Activated naive CD4-positive, alpha-beta T cell treated with anti-CD3 and anti-CD28 coated beads for 36 hours (primary cell): ENCODE results near the gene WDR48. TPM values are rescaled to one million over a fixed set of nuclear protein-coding genes. Genes with fewer than 3 reads are reported as not detected.

Source experiments
- CTCF ChIA-PET: fragments of 350-600 bp; sonication (Branson Sonifier 250); formaldehyde crosslinking; loops from one replicate; lab custom pipeline; 2021; ENCODE audit warnings: antibody characterized with exemption; lab: Charles Lee
- DNase-seq: peaks from one replicate; pipeline ENCODE4 v3.0.0-alpha.2; 2020
- H3K27ac Mint-ChIP-seq: one replicate; pipeline ENCODE4 v1.8.0; 2021; ENCODE audit warnings: mild to moderate bottlenecking, mixed read lengths
- H3K27me3 Mint-ChIP-seq: one replicate; pipeline ENCODE4 v1.8.0; 2021; ENCODE audit warnings: low read depth, mixed read lengths
- H3K36me3 Mint-ChIP-seq: one replicate; pipeline ENCODE4 v1.8.0; 2021; ENCODE audit warnings: low read depth, mixed read lengths
- H3K4me1 Mint-ChIP-seq: one replicate; pipeline ENCODE4 v1.8.0; 2021; ENCODE audit warnings: low read depth, mixed read lengths
- H3K4me3 Mint-ChIP-seq: one replicate; pipeline ENCODE4 v1.8.0; 2021; ENCODE audit warnings: mild to moderate bottlenecking, moderate library complexity, mixed read lengths
- H3K9me3 Mint-ChIP-seq: one replicate; pipeline ENCODE4 v1.8.0; 2021; ENCODE audit warnings: mixed read lengths
- intact Hi-C: fragments of 100-400 bp; cut with micrococcal nuclease; formaldehyde crosslinking; loops from one replicate; pipeline ENCODE4 v1.15.1; 2023
- total RNA-seq, 2 experiments: library from RNA; stranded (reverse); gene quantifications; one replicate each; pipeline ENCODE4 v1.2.3, GENCODE V29; 2021

The WDR48 gene
- total RNA-seq: 10 to 100 TPM; 32.3 to 32.9 TPM

GRCh38 chr3:39051649-39052561 lies at the start of gene WDR48, which contains the start of gene SCN11A:
Gene WDR48, plus strand, starts transcription at chr3:39052016. Its CDS starts 10 bp downstream, at chr3:39052026.
Gene SCN11A, minus strand, starts transcription at chr3:39051944. Its CDS starts 101,582 bp downstream, at chr3:38950362.
- no peaks in the 10 kb centered on the region for H3K9me3 Mint-ChIP-seq
- peak within 1 kb of the TSS; percentile 98 for H3K27ac Mint-ChIP-seq
- H3K4me1 Mint-ChIP-seq: peaks cover 50% of the 10 kb centered on the region
- no peaks in the 10 kb centered on the region for H3K27me3 Mint-ChIP-seq
- H3K36me3 Mint-ChIP-seq: no peaks in the 10 kb centered on the region
- peak within 1 kb of the TSS; percentile 96 for H3K4me3 Mint-ChIP-seq
- DNase-seq: peak; percentile 97
- intact Hi-C loops: loop anchor here (1.0 to 2.0 kb wide), 6 partner anchors 55 to 915 kb away; partner anchors contain the start of genes ACAA1, GORASP1, OXSR1 and RPSA
- CTCF ChIA-PET: no interaction called here

- peaks cover 2% of the 10 kb centered on the region for H3K9me3 Mint-ChIP-seq
- H3K4me1 Mint-ChIP-seq: no peaks in the 10 kb centered on the region
- no peak overlapping the region for H3K27ac Mint-ChIP-seq
- no peak for DNase-seq
- no peaks in the 10 kb centered on the region for H3K36me3 Mint-ChIP-seq
- no peak overlapping the region for H3K4me3 Mint-ChIP-seq
- CTCF ChIA-PET: no interaction called here
- intact Hi-C loops: no loop called here
- H3K27me3 Mint-ChIP-seq: peaks cover 3% of the 10 kb centered on the region
Observed at GRCh38 chr3:39005295-39005694, 46.5 kb upstream of the WDR48 start.

- CTCF ChIA-PET: interaction anchor here (0.9 kb wide), 1 partner anchor 196 kb away, joined by 4 read pairs; the partner anchor contains the start of gene SCN10A
Observed at GRCh38 chr3:39011191-39011736, 40.6 kb upstream of the WDR48 start.

GRCh38 chr3:39013289-39013688 lies 38.5 kb upstream of the WDR48 start:
- Mint-ChIP-seq H3K4me3 (no peak overlapping the region), H3K36me3 (no peaks in the 10 kb centered on the region), H3K27ac (no peak overlapping the region), H3K9me3 (peaks cover 2% of the 10 kb centered on the region), H3K4me1 (no peaks in the 10 kb centered on the region), H3K27me3 (peaks cover 4% of the 10 kb centered on the region)
- intact Hi-C loops: no loop called here
- CTCF ChIA-PET: interaction anchor here (1.1 kb wide), 1 partner anchor 14 kb away, joined by 4 read pairs; no protein-coding TSS in a partner anchor
- no peak for DNase-seq

More at GRCh38 chr3:39011191-39011736, 40.6 kb upstream of the WDR48 start:
- H3K27me3 Mint-ChIP-seq: peaks cover 3% of the 10 kb centered on the region
- no peaks in the 10 kb centered on the region for H3K4me1 Mint-ChIP-seq
- no peaks in the 10 kb centered on the region for H3K36me3 Mint-ChIP-seq
- DNase-seq: no peak
- H3K4me3 Mint-ChIP-seq: no peak overlapping the region
- H3K9me3 Mint-ChIP-seq: peaks cover 2% of the 10 kb centered on the region
- H3K27ac Mint-ChIP-seq: no peak overlapping the region
- intact Hi-C loops: no loop called here

- no peak for DNase-seq
- intact Hi-C loops: no loop called here
- no peaks in the 10 kb centered on the region for H3K4me1 Mint-ChIP-seq
- peaks cover 5% of the 10 kb centered on the region for H3K27me3 Mint-ChIP-seq
- no peak overlapping the region for H3K4me3 Mint-ChIP-seq
- no peak overlapping the region for H3K27ac Mint-ChIP-seq
- H3K9me3 Mint-ChIP-seq: peaks cover 2% of the 10 kb centered on the region
- CTCF ChIA-PET: no interaction called here
- H3K36me3 Mint-ChIP-seq: no peaks in the 10 kb centered on the region
Observed at GRCh38 chr3:39013921-39014509, 37.8 kb upstream of the WDR48 start.

- CTCF ChIA-PET: interaction anchor here (0.8 kb wide), 1 partner anchor 16 kb away, joined by 3 read pairs; no protein-coding TSS in a partner anchor
- Mint-ChIP-seq H3K36me3 (no peaks in the 10 kb centered on the region), H3K27ac (no peak overlapping the region), H3K9me3 (no peaks in the 10 kb centered on the region), H3K27me3 (peaks cover 5% of the 10 kb centered on the region), H3K4me1 (no peaks in the 10 kb centered on the region), H3K4me3 (no peak overlapping the region)
- DNase-seq: no peak
- intact Hi-C loops: no loop called here
Observed at GRCh38 chr3:39015418-39015817, 36.4 kb upstream of the WDR48 start.

- H3K4me1 Mint-ChIP-seq: no peaks in the 10 kb centered on the region
Observed at GRCh38 chr3:39019299-39019698, 32.5 kb upstream of the WDR48 start.

GRCh38 chr3:39021029-39021428 lies 30.8 kb upstream of the WDR48 start:
- no peaks in the 10 kb centered on the region for H3K9me3 Mint-ChIP-seq
- no peak for DNase-seq
- intact Hi-C loops: no loop called here
- peaks cover 8% of the 10 kb centered on the region for H3K27me3 Mint-ChIP-seq
- CTCF ChIA-PET: interaction anchor here (1.6 to 1.9 kb wide), 2 partner anchors 10 to 21 kb away, joined by 4 to 6 read pairs; no protein-coding TSS in a partner anchor
- no peak overlapping the region for H3K4me3 Mint-ChIP-seq
- no peaks in the 10 kb centered on the region for H3K4me1 Mint-ChIP-seq
- H3K36me3 Mint-ChIP-seq: no peaks in the 10 kb centered on the region
- H3K27ac Mint-ChIP-seq: no peak overlapping the region

More at GRCh38 chr3:39019299-39019698, 32.5 kb upstream of the WDR48 start:
- no peak overlapping the region for H3K4me3 Mint-ChIP-seq
- CTCF ChIA-PET: interaction anchor here (1.9 kb wide), 1 partner anchor 19 kb away, joined by 6 read pairs; no protein-coding TSS in a partner anchor
- H3K9me3 Mint-ChIP-seq: no peaks in the 10 kb centered on the region
- H3K27ac Mint-ChIP-seq: no peak overlapping the region
- peaks cover 8% of the 10 kb centered on the region for H3K27me3 Mint-ChIP-seq
- DNase-seq: no peak
- intact Hi-C loops: no loop called here
- no peaks in the 10 kb centered on the region for H3K36me3 Mint-ChIP-seq

- no peak for DNase-seq
- no peaks in the 10 kb centered on the region for H3K36me3 Mint-ChIP-seq
- peaks cover 8% of the 10 kb centered on the region for H3K27me3 Mint-ChIP-seq
- no peaks in the 10 kb centered on the region for H3K4me1 Mint-ChIP-seq
- CTCF ChIA-PET: interaction anchor here (1.5 to 1.9 kb wide), 3 partner anchors 9 to 22 kb away, joined by 4 to 6 read pairs (median 4); no protein-coding TSS in a partner anchor
- no peak overlapping the region for H3K4me3 Mint-ChIP-seq
- H3K9me3 Mint-ChIP-seq: no peaks in the 10 kb centered on the region
- no peak overlapping the region for H3K27ac Mint-ChIP-seq
- intact Hi-C loops: no loop called here
Observed at GRCh38 chr3:39021465-39022285, 30.1 kb upstream of the WDR48 start.

GRCh38 chr3:39022286-39022630 lies 29.6 kb upstream of the WDR48 start:
- Mint-ChIP-seq H3K4me1 (no peaks in the 10 kb centered on the region), H3K27ac (no peak overlapping the region), H3K4me3 (no peak overlapping the region), H3K36me3 (no peaks in the 10 kb centered on the region), H3K27me3 (peaks cover 4% of the 10 kb centered on the region), H3K9me3 (no peaks in the 10 kb centered on the region)
- no peak for DNase-seq
- intact Hi-C loops: no loop called here
- CTCF ChIA-PET: interaction anchor here (1.5 kb wide), 1 partner anchor 22 kb away, joined by 4 read pairs; no protein-coding TSS in a partner anchor

GRCh38 chr3:39024497-39024896 lies 27.3 kb upstream of the WDR48 start:
- Mint-ChIP-seq H3K4me3 (no peak overlapping the region), H3K27ac (no peak overlapping the region), H3K27me3 (peaks cover 2% of the 10 kb centered on the region), H3K36me3 (no peaks in the 10 kb centered on the region), H3K4me1 (no peaks in the 10 kb centered on the region), H3K9me3 (no peaks in the 10 kb centered on the region)
- CTCF ChIA-PET: no interaction called here
- intact Hi-C loops: no loop called here
- no peak for DNase-seq
